Measurements from ENCODE around the gene DUSP12. TPM values are rescaled to one million over a fixed set of nuclear protein-coding genes. Genes with fewer than 3 reads are reported as not detected.

The DUSP12 gene
- total RNA-seq (2014; rRNA removed; shearing (Covaris generic)), result 50.7 and 57.9 TPM in 2 replicates

GRCh38 chr1:161749509-161750407, at the start of gene DUSP12:
Gene DUSP12 (plus strand): TSS chr1:161749786. CDS start chr1:161749802, 16 bp downstream.
- peak within 1 kb of the TSS; percentile 82 for H3K4me3 ChIP-seq
- peaks cover 10% of the 10 kb centered on the region; the same call in 1 of the 2 replicates for H3K4me1 ChIP-seq (replicated peaks)
- H3K9me3 ChIP-seq (replicated peaks), result no peaks in the 10 kb centered on the region
- peak within 1 kb of the TSS; percentile 91 for H3K27ac ChIP-seq
- peak; percentile 96 for DNase-seq (ENCODE audit: low read depth in 1 of 2, low spot score in 2 of 2)
- H3K27me3 ChIP-seq (replicated peaks), result no peaks in the 10 kb centered on the region
- peaks cover 44% of the 10 kb centered on the region for H3K36me3 ChIP-seq

- no peak overlapping the region for H3K27ac ChIP-seq
- no peaks in the 10 kb centered on the region for H3K36me3 ChIP-seq
- H3K27me3 ChIP-seq (replicated peaks), result no peaks in the 10 kb centered on the region
- H3K9me3 ChIP-seq (replicated peaks), result no peaks in the 10 kb centered on the region
- H3K4me3 ChIP-seq, result no peak overlapping the region
- DNase-seq (ENCODE audit: low read depth in 1 of 2, low spot score in 2 of 2), result no peak
- H3K4me1 ChIP-seq (replicated peaks), result peaks cover 13% of the 10 kb centered on the region
Observed at GRCh38 chr1:161702250-161702649, 47.3 kb upstream of the DUSP12 start.

GRCh38 chr1:161705537-161705936, 44.0 kb upstream of the DUSP12 start:
- Histone ChIP-seq H3K36me3 (no peaks in the 10 kb centered on the region), H3K4me1 (replicated peaks) (peaks cover 13% of the 10 kb centered on the region), H3K4me3 (no peak overlapping the region), H3K27me3 (replicated peaks) (no peaks in the 10 kb centered on the region), H3K9me3 (replicated peaks) (no peaks in the 10 kb centered on the region), H3K27ac (no peak overlapping the region)
- no peak for DNase-seq (ENCODE audit: low read depth in 1 of 2, low spot score in 2 of 2)

GRCh38 chr1:161706113-161706481, 43.5 kb upstream of the DUSP12 start:
- Histone ChIP-seq H3K4me3 (no peak overlapping the region), H3K27ac (peak overlapping the region; percentile 70), H3K27me3 (replicated peaks) (no peaks in the 10 kb centered on the region), H3K36me3 (no peaks in the 10 kb centered on the region), H3K9me3 (replicated peaks) (no peaks in the 10 kb centered on the region), H3K4me1 (replicated peaks) (peaks cover 13% of the 10 kb centered on the region)
- no peak for DNase-seq (ENCODE audit: low read depth in 1 of 2, low spot score in 2 of 2)

DNA sequence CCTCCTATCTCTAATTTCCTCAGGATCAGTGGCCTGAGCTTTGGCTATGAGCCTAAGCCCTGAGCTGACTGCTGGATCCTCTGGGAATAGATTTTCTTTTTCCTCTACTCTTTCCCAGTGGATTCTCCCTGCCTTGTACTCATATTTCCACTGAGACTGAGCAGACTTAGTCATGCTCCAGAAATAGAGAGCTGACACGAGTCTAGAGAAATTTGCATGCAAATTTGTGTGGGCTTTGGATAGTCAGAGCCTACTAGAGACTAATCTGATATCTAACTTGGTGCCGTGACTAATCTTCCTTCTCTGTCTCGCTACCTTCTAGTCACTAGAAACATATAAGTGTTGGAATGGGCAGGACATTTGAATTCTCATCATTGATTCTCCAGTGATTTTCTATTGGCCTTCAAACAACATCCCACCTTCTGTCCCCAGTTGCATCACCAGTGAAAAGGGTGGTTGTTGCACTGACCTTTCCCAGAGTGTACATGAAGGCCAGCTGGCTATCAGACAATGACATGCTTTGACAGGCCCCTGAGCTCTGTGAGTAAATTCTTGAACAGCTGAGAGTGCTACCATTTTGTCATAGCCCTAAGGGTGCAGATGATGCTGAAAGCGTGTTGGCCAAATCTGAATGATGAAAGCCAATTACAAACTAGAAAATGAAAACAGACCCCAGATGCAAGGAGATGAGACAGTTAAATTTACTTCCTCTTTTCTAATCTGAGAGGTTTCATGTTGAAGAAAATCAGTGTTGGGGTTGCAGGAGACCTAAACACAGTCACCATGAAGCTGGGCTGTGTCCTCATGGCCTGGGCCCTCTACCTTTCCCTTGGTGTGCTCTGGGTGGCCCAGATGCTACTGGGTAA, 42.9 kb upstream of the DUSP12 start, which contains the start of gene FCRLA:
Gene FCRLA (plus strand): TSS at position 748 of the 866 bp plus-strand sequence. CDS start 36 bp downstream, at position 784.
- DNase-seq (ENCODE audit: low read depth in 1 of 2, low spot score in 2 of 2), result peak in 1 of 2 experiments; percentile 59
- Histone ChIP-seq H3K27ac (peak within 1 kb of the TSS; percentile 70), H3K9me3 (replicated peaks) (no peaks in the 10 kb centered on the region), H3K36me3 (no peaks in the 10 kb centered on the region), H3K27me3 (replicated peaks) (no peaks in the 10 kb centered on the region), H3K4me3 (no peak within 1 kb of the TSS), H3K4me1 (replicated peaks) (peaks cover 13% of the 10 kb centered on the region)

GRCh38 chr1:161707503-161707902, 42.1 kb upstream of the DUSP12 start:
- DNase-seq (ENCODE audit: low read depth in 1 of 2, low spot score in 2 of 2), result no peak
- Histone ChIP-seq H3K9me3 (replicated peaks) (no peaks in the 10 kb centered on the region), H3K27ac (no peak overlapping the region), H3K27me3 (replicated peaks) (no peaks in the 10 kb centered on the region), H3K4me1 (replicated peaks) (peaks cover 13% of the 10 kb centered on the region), H3K36me3 (no peaks in the 10 kb centered on the region), H3K4me3 (no peak overlapping the region)

- H3K4me3 ChIP-seq, result no peak overlapping the region
- no peaks in the 10 kb centered on the region for H3K9me3 ChIP-seq (replicated peaks)
- H3K36me3 ChIP-seq, result no peaks in the 10 kb centered on the region
- no peak for DNase-seq (ENCODE audit: low read depth in 1 of 2, low spot score in 2 of 2)
- H3K27ac ChIP-seq, result no peak overlapping the region
- peaks cover 1% of the 10 kb centered on the region; the same call in 1 of the 2 replicates for H3K27me3 ChIP-seq (replicated peaks)
- peaks cover 13% of the 10 kb centered on the region for H3K4me1 ChIP-seq (replicated peaks)
Observed at GRCh38 chr1:161709373-161709772, 40.2 kb upstream of the DUSP12 start.

DNA sequence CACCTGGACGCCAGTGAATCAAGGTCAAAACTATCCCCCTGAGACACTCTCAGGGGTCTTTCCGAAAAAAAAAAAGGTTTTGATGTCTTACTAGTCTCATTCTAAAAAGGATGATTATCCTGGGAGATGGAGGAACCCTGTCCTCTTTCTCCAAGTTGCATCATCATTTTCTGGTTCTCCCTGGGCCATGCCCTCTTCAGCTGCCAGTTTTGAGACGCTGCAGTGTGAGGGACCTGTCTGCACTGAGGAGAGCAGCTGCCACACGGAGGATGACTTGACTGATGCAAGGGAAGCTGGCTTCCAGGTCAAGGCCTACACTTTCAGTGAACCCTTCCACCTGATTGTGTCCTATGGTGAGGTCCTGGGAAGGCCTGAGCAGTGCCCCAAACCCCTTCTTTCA, 39.0 kb upstream of the DUSP12 start:
- no peaks in the 10 kb centered on the region for H3K36me3 ChIP-seq
- no peak for DNase-seq (ENCODE audit: low read depth in 1 of 2, low spot score in 2 of 2)

GRCh38 chr1:161718559-161719324, 30.8 kb upstream of the DUSP12 start:
- H3K27ac ChIP-seq, result no peak overlapping the region
- no peak overlapping the region for H3K4me3 ChIP-seq
- H3K4me1 ChIP-seq (replicated peaks), result peaks cover 16% of the 10 kb centered on the region
- H3K27me3 ChIP-seq (replicated peaks), result peaks cover 5% of the 10 kb centered on the region; the same call in 1 of the 2 replicates
- no peaks in the 10 kb centered on the region for H3K36me3 ChIP-seq
- no peaks in the 10 kb centered on the region for H3K9me3 ChIP-seq (replicated peaks)
- no peak for DNase-seq (ENCODE audit: low read depth in 1 of 2, low spot score in 2 of 2)

More for the DNA sequence above, 39.0 kb upstream of the DUSP12 start:
- Histone ChIP-seq H3K9me3 (replicated peaks) (no peaks in the 10 kb centered on the region), H3K27ac (no peak overlapping the region), H3K27me3 (replicated peaks) (peaks cover 5% of the 10 kb centered on the region; the same call in 1 of the 2 replicates), H3K4me1 (replicated peaks) (peaks cover 13% of the 10 kb centered on the region), H3K4me3 (no peak overlapping the region)

- H3K27me3 ChIP-seq (replicated peaks), result peaks cover 5% of the 10 kb centered on the region; the same call in 1 of the 2 replicates
- no peak overlapping the region for H3K27ac ChIP-seq
- DNase-seq (ENCODE audit: low read depth in 1 of 2, low spot score in 2 of 2), result no peak
- peaks cover 16% of the 10 kb centered on the region for H3K4me1 ChIP-seq (replicated peaks)
- H3K36me3 ChIP-seq, result no peaks in the 10 kb centered on the region
- H3K9me3 ChIP-seq (replicated peaks), result no peaks in the 10 kb centered on the region
- no peak overlapping the region for H3K4me3 ChIP-seq
Observed at GRCh38 chr1:161719325-161719611, 30.3 kb upstream of the DUSP12 start.

- H3K9me3 ChIP-seq (replicated peaks), result no peaks in the 10 kb centered on the region
- no peak for DNase-seq (ENCODE audit: low read depth in 1 of 2, low spot score in 2 of 2)
- H3K27me3 ChIP-seq (replicated peaks), result no peaks in the 10 kb centered on the region
- H3K4me3 ChIP-seq, result no peak overlapping the region
- H3K4me1 ChIP-seq (replicated peaks), result peaks cover 20% of the 10 kb centered on the region
- H3K27ac ChIP-seq, result no peak overlapping the region
- H3K36me3 ChIP-seq, result no peaks in the 10 kb centered on the region
Observed at GRCh38 chr1:161720422-161720821, 29.2 kb upstream of the DUSP12 start.

GRCh38 chr1:161720956-161721737, 28.4 kb upstream of the DUSP12 start, which contains the start of gene FCRLB:
Gene FCRLB (plus strand): TSS chr1:161721544. CDS start chr1:161722673, 1,129 bp downstream.
- Histone ChIP-seq H3K27ac (peak within 1 kb of the TSS; percentile 31), H3K27me3 (replicated peaks) (no peaks in the 10 kb centered on the region), H3K9me3 (replicated peaks) (no peaks in the 10 kb centered on the region), H3K4me1 (replicated peaks) (peaks cover 27% of the 10 kb centered on the region), H3K4me3 (no peak within 1 kb of the TSS), H3K36me3 (no peaks in the 10 kb centered on the region)
- DNase-seq (ENCODE audit: low read depth in 1 of 2, low spot score in 2 of 2), result no peak

All from SJSA1 (cell line).